AG04450 (cell line): ENCODE data around the gene FPR1. TPM values are rescaled to one million over a fixed set of nuclear protein-coding genes. Genes with fewer than 3 reads are reported as not detected.

Source experiments
- CTCF ChIA-PET: fragments of 300-600, 350-600 bp; formaldehyde crosslinking; extraction: SDS; loops from one replicate; lab custom pipeline; 2022; ENCODE audit warnings: antibody characterized with exemption, inconsistent platforms; lab: Charles Lee
- POLR2A ChIA-PET: fragments of 350-600 bp; formaldehyde crosslinking; extraction: SDS; loops from one replicate; lab custom pipeline; 2021; ENCODE audit warnings: antibody characterized with exemption, inconsistent platforms; lab: Yijun Ruan, JAX
- DNase-seq: peaks from one replicate; pipeline ENCODE4 v3.0.0-alpha.2; 2011; ENCODE audit warnings: low read depth, low spot score
- H3K27ac ChIP-seq: one replicate; pipeline ENCODE4 v1.5.1; 2012; ENCODE audit warnings: low read depth, low read length, control low read depth
- H3K27me3 ChIP-seq: one replicate; pipeline ENCODE4 v1.6.0; 2012; ENCODE audit warnings: low read length; ENCODE audit not compliant: control insufficient read depth, insufficient read depth
- H3K4me3 ChIP-seq: 2 replicates; pipeline ENCODE4 v1.5.1; 2011; ENCODE audit warnings: mild to moderate bottlenecking, low read depth, low read length, control low read depth
- H3K9me3 ChIP-seq: 2 replicates; pipeline ENCODE4 v1.5.1; 2012; ENCODE audit warnings: low read length; ENCODE audit not compliant: control insufficient read depth, insufficient read depth
- polyA plus RNA-seq: library from polyadenylated mRNA; depleted of rRNA; stranded (reverse); fragments of >200 nt; gene quantifications from 2 replicates; pipeline ENCODE4 v1.2.3, GENCODE V29; 2011
- TF ChIP-seq, protein P1 (sequence below): IDR thresholded peaks from 2 replicates; pipeline ENCODE4 v1.5.1; 2011; ENCODE audit warnings: low read depth, low read length, control low read depth, inconsistent platforms

FPR1 gene
- polyA plus RNA-seq, 1 experiment = not detected

DNA sequence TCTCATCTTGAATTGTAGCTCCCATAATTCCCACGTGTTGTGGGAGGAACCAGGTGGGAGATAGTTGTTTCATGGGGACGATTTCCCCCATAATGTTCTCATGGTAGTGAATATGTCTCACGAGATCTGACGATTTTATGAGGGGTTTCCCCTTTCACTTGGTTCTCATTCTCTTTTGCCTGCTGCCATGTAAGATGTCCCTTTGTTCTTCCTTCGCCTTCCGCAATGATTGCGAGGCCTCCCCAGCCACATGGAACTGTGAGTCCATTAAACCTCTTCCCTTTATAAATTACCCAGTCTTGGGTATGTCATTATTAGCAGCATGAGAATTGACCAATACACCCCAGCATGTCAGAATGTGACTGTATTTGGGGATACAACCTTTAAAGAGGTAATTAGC, 3.9 kb upstream of the FPR1 start:
- TF ChIP-seq, protein P1, sequence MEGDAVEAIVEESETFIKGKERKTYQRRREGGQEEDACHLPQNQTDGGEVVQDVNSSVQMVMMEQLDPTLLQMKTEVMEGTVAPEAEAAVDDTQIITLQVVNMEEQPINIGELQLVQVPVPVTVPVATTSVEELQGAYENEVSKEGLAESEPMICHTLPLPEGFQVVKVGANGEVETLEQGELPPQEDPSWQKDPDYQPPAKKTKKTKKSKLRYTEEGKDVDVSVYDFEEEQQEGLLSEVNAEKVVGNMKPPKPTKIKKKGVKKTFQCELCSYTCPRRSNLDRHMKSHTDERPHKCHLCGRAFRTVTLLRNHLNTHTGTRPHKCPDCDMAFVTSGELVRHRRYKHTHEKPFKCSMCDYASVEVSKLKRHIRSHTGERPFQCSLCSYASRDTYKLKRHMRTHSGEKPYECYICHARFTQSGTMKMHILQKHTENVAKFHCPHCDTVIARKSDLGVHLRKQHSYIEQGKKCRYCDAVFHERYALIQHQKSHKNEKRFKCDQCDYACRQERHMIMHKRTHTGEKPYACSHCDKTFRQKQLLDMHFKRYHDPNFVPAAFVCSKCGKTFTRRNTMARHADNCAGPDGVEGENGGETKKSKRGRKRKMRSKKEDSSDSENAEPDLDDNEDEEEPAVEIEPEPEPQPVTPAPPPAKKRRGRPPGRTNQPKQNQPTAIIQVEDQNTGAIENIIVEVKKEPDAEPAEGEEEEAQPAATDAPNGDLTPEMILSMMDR = no peak
- no peak for DNase-seq
- Histone ChIP-seq H3K27me3 (no peaks in the 10 kb centered on the region), H3K27ac (no peak overlapping the region), H3K4me3 (no peak overlapping the region), H3K9me3 (no peaks in the 10 kb centered on the region)
- POLR2A ChIA-PET = no interaction called here
- CTCF ChIA-PET = no interaction called here

DNA sequence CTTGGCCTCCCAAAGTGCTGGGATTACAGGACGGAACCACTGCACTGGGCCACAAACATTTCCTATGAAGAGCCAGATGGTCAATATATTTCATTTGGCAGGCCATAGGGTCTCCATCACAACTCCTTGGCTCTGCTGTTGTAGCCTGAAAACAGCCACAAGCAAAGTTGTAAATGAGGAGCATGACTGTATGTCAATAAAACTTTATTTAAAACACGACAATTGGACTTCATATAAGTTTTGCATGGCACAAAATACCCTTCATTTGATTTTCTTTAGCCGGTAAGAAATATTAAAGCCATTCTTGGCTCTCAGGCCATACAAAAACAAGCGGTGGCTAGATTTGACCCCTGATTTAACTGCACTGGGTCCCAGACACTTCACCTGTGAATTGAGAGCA, 3.1 kb upstream of the FPR1 start:
- DNase-seq = no peak
- ChIA-PET CTCF (no interaction called here), POLR2A (no interaction called here)

DNA sequence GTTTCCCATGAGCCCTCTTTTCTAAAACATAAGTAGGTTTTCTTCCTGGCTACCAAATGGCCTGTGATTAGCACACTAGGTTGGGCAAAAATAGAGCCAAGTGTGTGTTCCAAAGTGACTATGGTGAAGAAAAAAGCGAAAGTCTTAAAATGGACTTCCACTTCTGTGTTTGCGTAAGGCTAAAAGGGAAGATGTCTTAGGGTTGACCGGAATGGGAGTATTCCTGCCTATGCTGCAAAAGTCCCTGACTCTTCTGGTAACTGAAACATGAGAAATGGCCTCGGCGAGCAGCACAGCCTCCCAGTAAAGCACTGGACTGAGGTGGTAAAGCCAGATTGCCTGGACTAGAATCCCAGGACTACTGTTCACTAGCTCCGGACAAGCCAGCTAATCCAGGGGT, 2.4 kb upstream of the FPR1 start:
- Histone ChIP-seq H3K4me3 (no peak overlapping the region), H3K27me3 (no peaks in the 10 kb centered on the region), H3K9me3 (no peaks in the 10 kb centered on the region), H3K27ac (no peak overlapping the region)
- CTCF ChIA-PET = no interaction called here
- no peak for DNase-seq
- POLR2A ChIA-PET = no interaction called here
- TF ChIP-seq, protein P1 = no peak

More for the DNA sequence above, 3.1 kb upstream of the FPR1 start:
- H3K9me3 ChIP-seq = no peaks in the 10 kb centered on the region
- no peak overlapping the region for H3K27ac ChIP-seq
- TF ChIP-seq, protein P1 = no peak
- H3K27me3 ChIP-seq = no peaks in the 10 kb centered on the region
- H3K4me3 ChIP-seq = no peak overlapping the region

DNA sequence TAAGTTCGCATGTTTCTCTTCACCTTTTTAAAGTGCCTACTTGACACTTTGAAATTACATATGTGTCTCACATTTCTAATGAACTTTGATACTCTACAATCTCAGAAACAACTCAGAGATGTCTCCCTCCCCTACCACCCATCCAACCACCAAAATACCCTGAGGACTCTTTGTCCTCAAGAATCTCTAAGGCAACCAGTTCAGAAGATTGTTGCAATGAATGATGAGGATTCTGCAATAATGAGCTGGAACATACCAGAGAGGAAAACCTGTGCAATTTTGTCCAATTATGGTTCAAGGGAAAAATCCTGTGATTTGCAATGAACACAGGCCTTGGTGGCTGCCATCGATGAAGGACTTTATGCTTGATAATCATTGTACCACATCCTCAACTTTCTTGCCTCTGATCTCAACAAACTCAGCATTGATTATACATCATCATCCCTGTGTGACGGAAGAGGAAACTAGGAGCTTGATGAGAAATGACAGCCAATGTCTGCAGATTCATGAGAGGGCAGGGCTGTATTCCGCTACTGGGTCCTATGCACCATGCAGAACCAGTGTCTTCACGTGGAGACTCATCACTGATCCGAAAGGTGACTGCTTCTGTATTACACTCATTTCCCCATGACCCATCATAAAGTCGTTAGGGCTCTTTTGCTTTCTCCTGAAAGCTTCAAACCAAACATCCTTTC, 1.1 kb downstream of the FPR1 start:
- Histone ChIP-seq H3K27me3 (no peaks in the 10 kb centered on the region), H3K4me3 (no peak overlapping the region), H3K9me3 (no peaks in the 10 kb centered on the region; the same call in none of the 2 replicates), H3K27ac (no peak overlapping the region)
- POLR2A ChIA-PET = no interaction called here
- CTCF ChIA-PET = no interaction called here
- DNase-seq = no peak
- TF ChIP-seq, protein P1 = no peak

DNA sequence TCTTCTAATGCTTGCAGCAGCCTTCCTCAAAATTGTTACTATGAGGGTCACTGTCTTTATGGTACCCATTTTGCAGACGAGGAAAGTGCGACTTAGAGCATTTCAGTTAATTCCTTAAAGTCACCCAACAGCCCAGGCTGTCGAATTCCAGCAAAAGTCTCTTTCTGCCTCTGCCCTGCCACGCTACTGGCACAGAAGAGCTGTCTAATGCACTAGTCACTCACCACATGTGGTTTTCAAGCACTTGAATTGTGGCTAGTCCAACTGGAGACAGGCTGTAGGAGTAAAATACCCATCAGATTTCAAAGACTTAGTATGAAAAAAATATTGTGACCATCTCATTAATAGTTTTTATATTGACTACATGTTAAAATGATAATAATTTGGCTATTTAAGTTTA, 1.7 kb downstream of the FPR1 start:
- ChIA-PET POLR2A (no interaction called here), CTCF (no interaction called here)
- Histone ChIP-seq H3K27me3 (no peaks in the 10 kb centered on the region), H3K27ac (no peak overlapping the region), H3K9me3 (no peaks in the 10 kb centered on the region; the same call in none of the 2 replicates), H3K4me3 (no peak overlapping the region)
- no peak for DNase-seq
- TF ChIP-seq, protein P1 = no peak
